C4-2B (cell line): ENCODE results near the gene LYZL6.

ENCODE experiments used
- ZFX ChIP-seq: fragments of 450-650 bp; IDR thresholded peaks from 2 replicates; pipeline ENCODE4 v1.6.1; 2017
- TF ChIP-seq, protein P1 (sequence below): fragments of 450-650 bp; conservative IDR thresholded peaks from 2 replicates; pipeline ENCODE4 v1.5.1; 2017; ENCODE audit warnings: mild to moderate bottlenecking

DNA sequence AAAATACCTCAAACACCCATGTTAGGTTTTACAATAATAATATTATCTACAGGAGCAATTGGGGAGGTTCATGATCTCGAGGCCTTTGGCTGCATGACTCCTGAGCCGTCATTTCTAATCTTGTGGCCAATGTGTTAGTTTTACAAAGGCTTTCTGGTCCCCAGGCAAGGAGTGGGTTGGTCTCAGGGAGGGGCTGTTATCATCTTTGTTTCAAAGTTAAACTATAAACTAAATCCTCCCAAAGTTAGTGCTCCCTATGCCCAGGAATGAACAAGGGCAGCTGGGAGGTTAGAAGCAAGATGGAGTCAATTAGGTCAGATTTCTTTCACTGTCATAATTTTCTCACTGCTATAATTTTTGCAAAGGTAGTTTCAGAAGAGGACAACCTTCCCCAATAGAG is 54.3 kb downstream of the LYZL6 start:
- TF ChIP-seq, protein P1, sequence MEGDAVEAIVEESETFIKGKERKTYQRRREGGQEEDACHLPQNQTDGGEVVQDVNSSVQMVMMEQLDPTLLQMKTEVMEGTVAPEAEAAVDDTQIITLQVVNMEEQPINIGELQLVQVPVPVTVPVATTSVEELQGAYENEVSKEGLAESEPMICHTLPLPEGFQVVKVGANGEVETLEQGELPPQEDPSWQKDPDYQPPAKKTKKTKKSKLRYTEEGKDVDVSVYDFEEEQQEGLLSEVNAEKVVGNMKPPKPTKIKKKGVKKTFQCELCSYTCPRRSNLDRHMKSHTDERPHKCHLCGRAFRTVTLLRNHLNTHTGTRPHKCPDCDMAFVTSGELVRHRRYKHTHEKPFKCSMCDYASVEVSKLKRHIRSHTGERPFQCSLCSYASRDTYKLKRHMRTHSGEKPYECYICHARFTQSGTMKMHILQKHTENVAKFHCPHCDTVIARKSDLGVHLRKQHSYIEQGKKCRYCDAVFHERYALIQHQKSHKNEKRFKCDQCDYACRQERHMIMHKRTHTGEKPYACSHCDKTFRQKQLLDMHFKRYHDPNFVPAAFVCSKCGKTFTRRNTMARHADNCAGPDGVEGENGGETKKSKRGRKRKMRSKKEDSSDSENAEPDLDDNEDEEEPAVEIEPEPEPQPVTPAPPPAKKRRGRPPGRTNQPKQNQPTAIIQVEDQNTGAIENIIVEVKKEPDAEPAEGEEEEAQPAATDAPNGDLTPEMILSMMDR, result no peak
- no peak for TF ChIP-seq ZFX
